K562 (cell line): ENCODE data around the gene TMC5. TPM values are rescaled to one million over a fixed set of nuclear protein-coding genes. Genes with fewer than 3 reads are reported as not detected.

ENCODE experiments used
- ATAC-seq: fragments of 200-7000 bp; cut with Tn5 transposase; 3 replicates; pipeline ENCODE4 v1.9.1; 2020; ENCODE audit warnings: moderate library complexity
- BruUV-seq: library from RNA; stranded (reverse); fragments of 400-500 nt; replicated peaks from 2 replicates; lab custom pipeline; 2021; lab: Mats Ljungman, UMichigan
- CTCF ChIA-PET: fragments of 300-600 bp; formaldehyde crosslinking; extraction: SDS; loops from one replicate; lab custom pipeline; 2021; ENCODE audit warnings: low intra/inter-chr PET ratio; lab: Yijun Ruan, JAX
- POLR2A ChIA-PET: fragments of 300-600, 350-650 bp; sonication (Branson Sonifier 250); formaldehyde crosslinking; extraction: SDS; loops from one replicate; lab custom pipeline; 2021; ENCODE audit warnings: antibody characterized with exemption, inconsistent platforms; lab: Yijun Ruan, JAX
- DNase-seq, 4 experiments: peaks; one replicate each; pipeline versions ENCODE4 v3.0.0 to v3.0.0-alpha.2; 2011 to 2018; ENCODE audit warnings: low spot score in 3 of 4, mixed read lengths in 3 of 4; ENCODE audit errors: extremely low read depth in 1 of 4
- FAIRE-seq: peaks from 2 replicates; lab custom pipeline; 2011; peaks lifted over from hg19 to GRCh38; lab: Jason Lieb, UNC
- H2AFZ ChIP-seq: 2 replicates; pipeline ENCODE4 v1.6.0; 2011; ENCODE audit warnings: low read depth, low read length, control low read depth, inconsistent platforms
- H3K27ac ChIP-seq: fragments of 200-600 bp; 3 replicates; pipeline ENCODE4 v1.8.0; 2011; ENCODE audit warnings: low read depth, mild to moderate bottlenecking, control low read depth, inconsistent platforms, low read length, moderate library complexity, mixed read lengths; ENCODE audit errors: extremely low read depth
- H3K27me3 ChIP-seq, 2 experiments: fragments of 300-600 bp in 1 of 2; 2 replicates in 1 of 2; 3 replicates in 1 of 2; pipeline versions ENCODE4 v1.6.0 to v1.8.0; 2011; ENCODE audit warnings: inconsistent platforms in 2 of 2, low read length in 2 of 2, mild to moderate bottlenecking in 1 of 2, mixed read lengths in 1 of 2, moderate library complexity in 1 of 2; ENCODE audit not compliant: control insufficient read depth in 2 of 2, insufficient read depth in 2 of 2
- H3K36me3 ChIP-seq: fragments of 300-600 bp; 3 replicates; pipeline ENCODE4 v1.8.0; 2011; ENCODE audit warnings: mild to moderate bottlenecking, low read length, inconsistent platforms; ENCODE audit not compliant: control insufficient read depth, insufficient read depth
- H3K4me1 ChIP-seq, 2 experiments: fragments of 200-600 bp in 1 of 2; replicated peaks in 1 of 2; 2 replicates in 1 of 2; 3 replicates in 1 of 2; pipeline versions ENCODE4 v1.5.1 to v1.8.0; 2011; ENCODE audit warnings: inconsistent platforms in 2 of 2, low read length in 2 of 2, mild to moderate bottlenecking in 1 of 2, mixed read lengths in 1 of 2, moderate library complexity in 1 of 2; ENCODE audit not compliant: control insufficient read depth in 2 of 2, insufficient read depth in 2 of 2
- H3K4me2 ChIP-seq: 2 replicates; pipeline ENCODE4 v1.6.1; 2011; ENCODE audit warnings: low read length, control low read depth, inconsistent platforms, mixed read lengths; ENCODE audit not compliant: insufficient read depth
- H3K4me3 ChIP-seq: fragments of 200-600 bp; sonication (generic), shearing (Covaris generic); 2 replicates; pipeline ENCODE4 v1.5.1; 2016; ENCODE audit warnings: control low read depth, inconsistent platforms
- H3K79me2 ChIP-seq: fragments of 200-600 bp; 3 replicates; pipeline ENCODE4 v1.8.0; 2011; ENCODE audit warnings: low read length, inconsistent platforms; ENCODE audit not compliant: control insufficient read depth, insufficient read depth
- H3K9ac ChIP-seq, 2 experiments: 2 replicates each; pipeline versions ENCODE4 v1.6.0 to v1.6.1; 2011; ENCODE audit warnings: low read depth in 2 of 2, low read length in 2 of 2, control low read depth in 1 of 2, inconsistent platforms in 1 of 2, mild to moderate bottlenecking in 1 of 2, mixed read lengths in 1 of 2; ENCODE audit not compliant: insufficient read depth in 1 of 2
- H3K9me1 ChIP-seq: one replicate; pipeline ENCODE4 v1.6.0; 2011; ENCODE audit warnings: inconsistent platforms, mild to moderate bottlenecking, low read length, moderate library complexity; ENCODE audit not compliant: control insufficient read depth, insufficient read depth
- H3K9me3 ChIP-seq: replicated peaks from 2 replicates; pipeline ENCODE4 v1.5.1; 2011; ENCODE audit warnings: low read depth, low read length, inconsistent platforms; ENCODE audit not compliant: control insufficient read depth, insufficient read depth
- H4K20me1 ChIP-seq: replicated peaks from 2 replicates; pipeline ENCODE4 v1.6.1; 2011; ENCODE audit warnings: low read length, inconsistent platforms, mixed read lengths; ENCODE audit not compliant: control insufficient read depth, insufficient read depth
- CBX3 ChIP-seq, 2 experiments: IDR thresholded peaks; 1 replicate in 1 of 2; 2 replicates in 1 of 2; pipeline ENCODE4 v1.6.1; 2012; ENCODE audit warnings: inconsistent platforms in 2 of 2, low read length in 2 of 2, borderline replicate concordance in 1 of 2, control low read depth in 1 of 2
- CCNT2 ChIP-seq: IDR thresholded peaks from 2 replicates; pipeline ENCODE4 v1.6.1; 2011; ENCODE audit warnings: borderline replicate concordance, low read depth, mild to moderate bottlenecking, moderate library complexity, mixed read lengths, low read length; ENCODE audit not compliant: insufficient read length; ENCODE audit errors: extremely low read depth
- CREB1 ChIP-seq, 2 experiments: sonication (generic) in 1 of 2; formaldehyde crosslinking in 1 of 2; IDR thresholded peaks; 2 replicates each; pipeline versions ENCODE4 v1.6.1 to v1.8.0; 2012 to 2022; ENCODE audit warnings: inconsistent platforms in 1 of 2, mild to moderate bottlenecking in 1 of 2, missing genetic modification reagents in 1 of 2, moderate library complexity in 1 of 2
- ELK1 ChIP-seq: sonication (generic); formaldehyde crosslinking; IDR thresholded peaks from 2 replicates; pipeline ENCODE4 v1.8.1; 2022; ENCODE audit warnings: missing genetic modification reagents
- HMG20B ChIP-seq: fragments of 250-450 bp; sonication (Bioruptor Pico); IDR thresholded peaks from 2 replicates; pipeline ENCODE4 v1.5.0; 2021; ENCODE audit warnings: mild to moderate bottlenecking
- KDM5B ChIP-seq: fragments of 200-600 bp; sonication (generic); IDR thresholded peaks from 2 replicates; pipeline ENCODE4 v1.6.1; 2012; ENCODE audit warnings: low read depth, mild to moderate bottlenecking, moderate library complexity, low read length, control low read depth, inconsistent platforms; ENCODE audit not compliant: insufficient replicate concordance
- MAX ChIP-seq: sonication (generic); formaldehyde crosslinking; IDR thresholded peaks from 2 replicates; pipeline ENCODE4 v1.9.0; 2022; ENCODE audit warnings: mild to moderate bottlenecking, missing genetic modification reagents
- MBD1 ChIP-seq: fragments of 250-450 bp; sonication (Bioruptor Pico); IDR thresholded peaks from 2 replicates; pipeline ENCODE4 v1.8.0; 2022; ENCODE audit warnings: inconsistent platforms
- MCM7 ChIP-seq, 2 experiments: fragments of 450-650 bp; IDR thresholded peaks; 2 replicates each; pipeline ENCODE4 v1.6.1; 2016 to 2018
- NRF1 ChIP-seq, 2 experiments: fragments of 450-650 bp; IDR thresholded peaks in 1 of 2; conservative IDR thresholded peaks in 1 of 2; 2 replicates each; pipeline ENCODE4 v1.6.1; 2014; ENCODE audit warnings: mild to moderate bottlenecking in 2 of 2
- STAT5A ChIP-seq: IDR thresholded peaks from 2 replicates; pipeline ENCODE4 v1.6.1; 2012; ENCODE audit warnings: low read length, inconsistent platforms, borderline replicate concordance
- TBL1XR1 ChIP-seq, 2 experiments: IDR thresholded peaks; 2 replicates each; pipeline ENCODE4 v1.6.1; 2012; ENCODE audit warnings: improper control_type of control experiment in 2 of 2, low read length in 2 of 2, mild to moderate bottlenecking in 1 of 2
- TGIF2 ChIP-seq: sonication (generic); formaldehyde crosslinking; IDR thresholded peaks from 2 replicates; pipeline ENCODE4 v1.8.1; 2022; ENCODE audit warnings: mild to moderate bottlenecking, missing genetic modification reagents, moderate library complexity
- ZNF3 ChIP-seq: fragments of 250-450 bp; sonication (Bioruptor Pico); IDR thresholded peaks from 2 replicates; pipeline ENCODE4 v1.5.0; 2021; ENCODE audit warnings: mild to moderate bottlenecking, moderate library complexity
- ZNF551 ChIP-seq: fragments of 250-450 bp; sonication (Bioruptor Pico); IDR thresholded peaks from 2 replicates; pipeline ENCODE4 v1.5.0; 2021; ENCODE audit warnings: mild to moderate bottlenecking, moderate library complexity
- ZNF764 ChIP-seq: fragments of 250-450 bp; sonication (Bioruptor Pico); IDR thresholded peaks from 2 replicates; pipeline ENCODE4 v1.4.0; 2020; ENCODE audit warnings: low read depth, mild to moderate bottlenecking, moderate library complexity
- ZNF780A ChIP-seq: fragments of 250-450 bp; sonication (Bioruptor Pico); IDR thresholded peaks from 2 replicates; pipeline ENCODE4 v1.5.0; 2021; ENCODE audit warnings: mild to moderate bottlenecking
- ZSCAN32 ChIP-seq: fragments of 450-650 bp; formaldehyde crosslinking; IDR thresholded peaks from 2 replicates; pipeline ENCODE4 v1.4.0; 2020; ENCODE audit warnings: mild to moderate bottlenecking, moderate library complexity
- WGBS: fragments of 100-300 bp; shearing (Covaris generic); methylation state at CpG from one replicate; pipeline ENCODE4 v1.1.6; 2016; ENCODE audit warnings: low coverage, mixed read lengths; ENCODE audit not compliant: insufficient coverage; ENCODE audit errors: missing lambda C conversion rate; 5-methylcytosine and 5-hydroxymethylcytosine counted together
- in situ Hi-C: fragments of 300-500 bp; cut with MboI; formaldehyde crosslinking; loops from 4 replicates; pipeline ENCODE4 v1.15.0; 2018; ENCODE audit warnings: inconsistent platforms, mixed read lengths
- intact Hi-C: fragments of 100-400 bp; cut with micrococcal nuclease; formaldehyde crosslinking; loops from 2 replicates; pipeline ENCODE4 v1.14.2; 2022
- polyA plus RNA-seq, 8 experiments: library from polyadenylated mRNA; depleted of rRNA in 4 of 8; stranded (reverse) in 5 of 8; unstranded in 3 of 8; fragments of >200 nt; fragmentation: Nextera tagmentation in 2 of 8; fragmentation: Illumina TruSeq in 1 of 8; extraction: Ambion mirVana in 2 of 8; extraction: Trizol in 1 of 8; gene quantifications; 2 replicates each; pipeline versions ENCODE4 v1.2.1 to v1.2.3, GENCODE V29; 2011 to 2014; ENCODE audit warnings: inconsistent platforms in 1 of 8, missing spikeins in 1 of 8
- total RNA-seq, 7 experiments: library from RNA; depleted of rRNA in 6 of 7; stranded (reverse); fragments of >200 nt in 6 of 7; fragmentation: Illumina TruSeq in 2 of 7; extraction: Trizol in 2 of 7; gene quantifications; 2 replicates each; pipeline versions ENCODE4 v1.2.1 to v1.2.3, GENCODE V29; 2011 to 2021; ENCODE audit warnings: low replicate concordance in 1 of 7

Gene TMC5
- total and polyA plus RNA-seq, 9 of the 15 experiments (the other 6 are each of a cell fraction or from before 2014, with no cell fraction given), result 0.83 to 2.6 (median 1.6) TPM

GRCh38 chr16:19521471-19522396 lies 104.1 kb downstream of the TMC5 start, which contains the start of gene GDE1:
Gene GDE1 (minus strand): TSS chr16:19522098. CDS start chr16:19521964, 134 bp downstream.
- Histone ChIP-seq H3K27ac (peak within 1 kb of the TSS; percentile 84), H2AFZ (peak within 1 kb of the TSS; percentile 86), H3K4me1 (peaks cover 27 to 50% of the 10 kb centered on the region in 2 experiments; a peak in 4 of 5 replicates), H3K36me3 (peaks cover 12% of the 10 kb centered on the region), H3K9me1 (no peaks in the 10 kb centered on the region), H3K9me3 (no peaks in the 10 kb centered on the region), H4K20me1 (no peaks in the 10 kb centered on the region), H3K27me3 (no peaks in the 10 kb centered on the region), H3K4me2 (peak within 1 kb of the TSS; percentile 86), H3K4me3 (peak within 1 kb of the TSS; percentile 73), H3K9ac (peak within 1 kb of the TSS; percentile 75 to 94), H3K79me2 (peaks cover 64% of the 10 kb centered on the region)
- ChIA-PET POLR2A (interaction anchor here (0.6 to 1.3 kb wide), 3 partner anchors 16 to 342 kb away, joined by 3 to 4 read pairs (median 4); partner anchors contain the start of gene VPS35L), CTCF (no interaction called here)
- peak; percentile 65 for FAIRE-seq
- WGBS, result under 1% methylated on average over 46 of the region's 62 CpGs
- BruUV-seq, result no TSS peak
- ATAC-seq, result peak; percentile 87
- in situ Hi-C loops, result no loop called here
- intact Hi-C loops, result loop anchor here (5.0 to 10.0 kb wide), 2 partner anchors 127 to 1151 kb away; no protein-coding TSS in a partner anchor
- DNase-seq, result peak; percentile 94 to 98 (median 97)
- peak; percentile 68 for TF ChIP-seq KDM5B
- no peak for TF ChIP-seq ZNF3 (CRISPR knock-in tag)
- no peak for TF ChIP-seq ELK1 (CRISPR knock-in tag)
- TF ChIP-seq NRF1 (conservative IDR thresholded peaks at IDR 0.05 in 1 of 2, IDR thresholded peaks at IDR 0.05 in 1 of 2), result peak in 1 of 2 experiments; percentile 56
- peak; percentile 26 for TF ChIP-seq CCNT2
- TF ChIP-seq HMG20B (CRISPR knock-in tag), result no peak
- no peak for TF ChIP-seq ZNF780A (CRISPR knock-in tag)
- TF ChIP-seq MAX (CRISPR knock-in tag), result 0 out of 2 replicates have a peak, but pooled peaks have one; percentile 37
- no peak for TF ChIP-seq TGIF2 (CRISPR knock-in tag)
- TF ChIP-seq ZNF764 (CRISPR knock-in tag), result no peak
- TF ChIP-seq MCM7 (IDR thresholded peaks at IDR 0.05), result no peak
- no peak for TF ChIP-seq MBD1 (CRISPR knock-in tag)
- TF ChIP-seq CREB1 (IDR thresholded peaks at IDR 0.05), result no peak
- peak; percentile 71 for TF ChIP-seq CREB1 (CRISPR knock-in tag; IDR thresholded peaks at IDR 0.05)
- no peak for TF ChIP-seq ZNF551 (CRISPR knock-in tag)
- TF ChIP-seq STAT5A, result no peak
- TF ChIP-seq CBX3 (IDR thresholded peaks at IDR 0.05; ENCODE audit: borderline replicate concordance in 1 of 2, low read length in 2 of 2), result no peak
- peak in 1 of 2 experiments; percentile 14; a peak in 1 of 4 replicates for TF ChIP-seq TBL1XR1 (IDR thresholded peaks at IDR 0.05; ENCODE audit: low read length in 2 of 2)
- TF ChIP-seq ZSCAN32 (CRISPR knock-in tag), result no peak
